ENCODE data around the gene CDH26.

DNA sequence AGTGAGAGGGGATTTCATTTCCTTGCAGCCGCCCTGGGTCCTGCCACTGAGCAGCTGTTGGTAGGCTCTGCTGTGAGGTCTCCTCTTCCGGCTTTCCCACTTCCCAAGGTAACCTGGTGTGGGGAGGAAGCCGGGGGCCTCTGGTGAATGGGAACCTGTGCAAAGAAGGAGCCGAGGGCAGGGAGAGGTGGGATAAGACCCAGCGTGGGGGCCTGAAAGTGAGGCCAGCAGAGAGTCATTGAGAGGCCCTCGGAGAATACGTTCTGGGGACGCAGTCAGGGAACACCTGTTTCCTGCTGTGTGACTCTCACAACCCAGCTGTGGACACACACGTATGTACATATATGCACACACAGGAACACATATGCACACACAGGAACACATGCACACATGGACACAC, 100.7 kb downstream of the CDH26 start:
- TF ChIP-seq, protein P1, sequence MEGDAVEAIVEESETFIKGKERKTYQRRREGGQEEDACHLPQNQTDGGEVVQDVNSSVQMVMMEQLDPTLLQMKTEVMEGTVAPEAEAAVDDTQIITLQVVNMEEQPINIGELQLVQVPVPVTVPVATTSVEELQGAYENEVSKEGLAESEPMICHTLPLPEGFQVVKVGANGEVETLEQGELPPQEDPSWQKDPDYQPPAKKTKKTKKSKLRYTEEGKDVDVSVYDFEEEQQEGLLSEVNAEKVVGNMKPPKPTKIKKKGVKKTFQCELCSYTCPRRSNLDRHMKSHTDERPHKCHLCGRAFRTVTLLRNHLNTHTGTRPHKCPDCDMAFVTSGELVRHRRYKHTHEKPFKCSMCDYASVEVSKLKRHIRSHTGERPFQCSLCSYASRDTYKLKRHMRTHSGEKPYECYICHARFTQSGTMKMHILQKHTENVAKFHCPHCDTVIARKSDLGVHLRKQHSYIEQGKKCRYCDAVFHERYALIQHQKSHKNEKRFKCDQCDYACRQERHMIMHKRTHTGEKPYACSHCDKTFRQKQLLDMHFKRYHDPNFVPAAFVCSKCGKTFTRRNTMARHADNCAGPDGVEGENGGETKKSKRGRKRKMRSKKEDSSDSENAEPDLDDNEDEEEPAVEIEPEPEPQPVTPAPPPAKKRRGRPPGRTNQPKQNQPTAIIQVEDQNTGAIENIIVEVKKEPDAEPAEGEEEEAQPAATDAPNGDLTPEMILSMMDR (IDR thresholded peaks at IDR 0.05), result no peak
- TF ChIP-seq ZFX (IDR thresholded peaks at IDR 0.05; ENCODE audit: borderline replicate concordance), result no peak

All from 22Rv1 (cell line).